Prostate gland (tissue), 2 donors: ENCODE results near the gene ACSF3.

ENCODE experiments used
- POLR2A ChIP-seq: fragments of 450-650 bp; IDR thresholded peaks from one replicate; pipeline ENCODE4 v1.6.1; 2016; ENCODE audit warnings: antibody characterized with exemption, mild to moderate bottlenecking
- POLR2AphosphoS5 ChIP-seq: sonication (generic); formaldehyde crosslinking; IDR thresholded peaks from one replicate; pipeline ENCODE4 v1.6.1; 2017; ENCODE audit warnings: antibody characterized with exemption
- TF ChIP-seq, protein P1 (sequence below), 4 experiments: fragments of 200-600 bp in 2 of 4; fragments of 450-650 bp in 2 of 4; sonication (generic) in 2 of 4; IDR thresholded peaks; 1 replicate in 3 of 4; 2 replicates in 1 of 4; pipeline ENCODE4 v1.5.1; 2016 to 2019; ENCODE audit warnings: antibody characterized with exemption in 4 of 4, mild to moderate bottlenecking in 2 of 4, moderate library complexity in 2 of 4

- TF ChIP-seq, protein P1, sequence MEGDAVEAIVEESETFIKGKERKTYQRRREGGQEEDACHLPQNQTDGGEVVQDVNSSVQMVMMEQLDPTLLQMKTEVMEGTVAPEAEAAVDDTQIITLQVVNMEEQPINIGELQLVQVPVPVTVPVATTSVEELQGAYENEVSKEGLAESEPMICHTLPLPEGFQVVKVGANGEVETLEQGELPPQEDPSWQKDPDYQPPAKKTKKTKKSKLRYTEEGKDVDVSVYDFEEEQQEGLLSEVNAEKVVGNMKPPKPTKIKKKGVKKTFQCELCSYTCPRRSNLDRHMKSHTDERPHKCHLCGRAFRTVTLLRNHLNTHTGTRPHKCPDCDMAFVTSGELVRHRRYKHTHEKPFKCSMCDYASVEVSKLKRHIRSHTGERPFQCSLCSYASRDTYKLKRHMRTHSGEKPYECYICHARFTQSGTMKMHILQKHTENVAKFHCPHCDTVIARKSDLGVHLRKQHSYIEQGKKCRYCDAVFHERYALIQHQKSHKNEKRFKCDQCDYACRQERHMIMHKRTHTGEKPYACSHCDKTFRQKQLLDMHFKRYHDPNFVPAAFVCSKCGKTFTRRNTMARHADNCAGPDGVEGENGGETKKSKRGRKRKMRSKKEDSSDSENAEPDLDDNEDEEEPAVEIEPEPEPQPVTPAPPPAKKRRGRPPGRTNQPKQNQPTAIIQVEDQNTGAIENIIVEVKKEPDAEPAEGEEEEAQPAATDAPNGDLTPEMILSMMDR (IDR thresholded peaks at IDR 0.05): no peak
- TF ChIP-seq POLR2A (no peak), POLR2AphosphoS5 (no peak)
Observed at GRCh38 chr16:89163297-89163696, 69.6 kb downstream of the ACSF3 start.
